CD4-positive, alpha-beta T cell treated with Interleukin-2 at 100 ng/mL for 4 hours (primary cell): Measurements from ENCODE around the gene NRXN3.

ENCODE experiments used
- DNase-seq: peaks from one replicate; pipeline ENCODE4 v3.0.0-alpha.2; 2020; ENCODE audit warnings: low spot score

Gene NRXN3

DNA sequence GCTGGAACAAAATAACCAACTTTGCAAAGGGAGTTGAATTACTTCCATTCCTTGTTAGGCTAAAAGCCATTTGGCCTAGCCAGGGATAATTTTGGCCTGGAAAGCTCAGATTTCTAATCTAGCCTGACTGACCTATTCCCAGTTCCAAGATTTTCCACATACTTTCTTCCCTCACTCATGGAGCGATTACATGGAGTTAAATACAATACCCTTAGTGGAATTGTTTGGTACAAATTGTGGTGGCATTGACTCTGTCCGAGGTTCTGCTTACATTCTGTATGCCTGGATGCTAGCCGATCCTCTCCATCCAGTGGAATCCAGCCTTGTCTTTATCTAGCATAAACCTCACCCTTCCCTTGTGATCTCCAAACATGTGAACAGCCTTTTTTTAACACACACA lies 1076.0 kb downstream of the NRXN3 start:
- no peak for DNase-seq

DNA sequence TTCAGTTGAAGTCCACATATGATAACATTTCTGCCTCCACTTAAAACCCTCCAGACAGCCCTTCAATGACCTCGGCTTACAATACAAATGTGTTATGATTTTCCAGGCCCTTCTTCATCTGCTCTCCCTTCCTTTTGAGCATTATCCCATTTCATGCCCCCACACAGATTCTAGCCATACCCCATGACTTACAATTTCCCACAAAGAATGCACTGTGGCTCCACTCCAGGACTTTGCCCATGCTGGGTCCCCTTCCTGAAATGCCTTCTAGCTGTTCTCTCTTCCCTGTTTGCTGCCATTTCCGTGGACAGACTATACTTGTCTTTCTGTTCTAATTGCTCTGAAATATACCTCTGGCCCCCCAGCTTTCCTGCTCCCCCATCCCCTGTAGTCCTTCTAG lies 1078.0 kb downstream of the NRXN3 start:
- no peak for DNase-seq

DNA sequence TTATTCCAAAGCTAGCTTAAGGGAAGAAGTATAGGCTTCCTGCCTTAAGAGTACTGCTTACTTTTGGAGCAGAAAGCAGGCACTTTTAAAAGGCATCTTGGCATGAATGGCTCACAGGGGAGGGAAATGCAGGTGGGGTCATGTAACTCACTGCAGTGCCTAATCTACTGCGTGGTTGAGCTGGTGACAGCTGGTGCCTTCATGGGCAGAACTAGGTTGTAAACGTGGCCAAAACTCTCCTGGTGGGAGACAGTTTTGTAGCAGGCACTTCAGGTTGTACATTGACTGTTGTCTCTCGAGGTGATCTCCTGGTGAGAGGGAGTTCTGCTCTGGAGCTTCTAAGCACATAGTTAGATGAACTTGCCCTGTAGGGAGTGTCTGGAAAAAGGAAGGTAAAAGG lies 1078.6 kb downstream of the NRXN3 start:
- no peak for DNase-seq

DNA sequence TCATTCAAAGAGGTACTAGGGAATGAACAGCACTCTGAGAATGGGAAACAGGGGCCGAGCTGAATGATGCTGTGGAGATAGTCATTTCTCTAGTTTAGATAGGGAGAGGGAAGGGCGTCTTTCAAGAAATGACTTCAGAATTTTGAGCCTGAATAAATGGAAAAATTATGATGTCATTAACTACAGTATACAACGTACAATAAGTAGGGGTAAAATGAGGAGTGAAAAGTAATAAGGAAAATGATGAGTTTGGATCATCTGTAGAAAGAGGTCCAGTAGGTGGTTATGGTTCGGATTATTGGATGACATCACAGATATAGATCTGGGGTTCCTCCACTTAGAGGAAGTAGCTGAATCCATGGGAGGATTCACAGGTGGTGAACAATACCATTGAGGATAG lies 1081.1 kb downstream of the NRXN3 start:
- no peak for DNase-seq

DNA sequence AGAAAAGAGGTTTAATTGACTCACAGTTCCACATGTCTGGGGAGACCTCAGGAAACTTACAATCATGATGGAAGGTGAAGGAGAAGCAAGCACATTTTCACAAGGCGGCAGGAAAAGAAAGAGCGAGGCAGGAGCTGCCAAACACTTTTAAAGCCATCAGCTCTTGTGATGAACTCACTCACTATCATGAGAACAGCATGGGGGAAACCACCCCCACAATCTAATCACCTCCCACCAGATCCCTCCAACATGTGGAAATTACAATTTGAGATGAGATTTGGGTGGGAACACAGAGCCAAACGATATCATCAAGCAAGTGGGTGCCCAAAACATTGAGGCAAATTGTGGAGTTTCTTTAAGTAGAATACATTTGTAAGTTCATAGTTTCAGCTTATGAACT lies 1083.4 kb downstream of the NRXN3 start:
- no peak for DNase-seq

DNA sequence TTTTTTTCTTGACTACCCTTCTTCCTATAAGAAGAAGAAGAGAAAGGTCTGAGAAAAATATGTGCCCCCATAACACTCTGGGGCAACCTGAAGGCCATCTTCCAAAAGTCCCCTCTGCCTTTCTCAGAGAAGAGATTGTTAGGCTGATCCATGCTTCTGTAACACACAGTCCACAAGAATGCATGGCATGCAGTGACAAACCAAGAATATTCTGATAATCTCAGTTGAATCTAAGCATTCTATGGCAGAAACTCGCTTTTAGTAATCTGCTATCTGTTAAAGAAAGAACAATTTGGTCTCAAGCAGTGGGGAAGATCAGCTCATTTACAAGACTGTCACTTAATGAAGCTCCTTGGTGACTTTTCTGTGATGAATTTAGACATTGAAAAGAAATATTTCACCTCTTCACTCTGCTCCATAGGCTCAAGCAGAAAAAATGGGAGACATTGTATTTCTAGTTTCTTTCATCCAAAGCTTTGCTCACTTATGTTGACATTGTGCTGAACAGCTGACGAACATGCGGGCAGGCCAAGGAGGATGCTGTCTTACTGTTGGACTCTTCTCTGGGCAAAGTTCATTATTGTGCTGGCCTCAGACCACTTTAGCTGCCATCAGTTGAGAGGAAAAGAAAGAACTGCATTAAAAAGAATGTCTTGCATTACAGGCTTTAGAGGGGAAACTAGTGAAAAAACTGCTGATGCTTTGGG lies 1084.0 kb downstream of the NRXN3 start:
- DNase-seq: no peak

DNA sequence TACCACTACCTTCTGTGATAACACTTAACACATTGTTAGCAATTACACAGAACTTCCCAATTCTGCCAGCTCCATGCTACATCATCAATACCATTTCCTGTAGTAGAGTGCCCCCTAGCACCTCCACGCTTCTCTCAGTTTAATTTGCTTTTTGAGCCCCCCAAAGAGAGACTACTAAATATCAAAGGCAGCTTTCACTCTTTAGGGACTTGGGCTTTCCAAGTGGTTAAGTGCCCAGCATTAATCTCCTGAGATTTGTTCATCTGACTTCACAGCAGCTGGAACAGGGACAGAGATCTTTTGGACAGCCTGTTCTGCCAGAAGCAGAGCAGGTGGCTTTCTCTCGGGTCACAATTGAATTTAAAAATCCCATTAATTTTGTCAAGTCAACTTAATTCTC lies 1086.2 kb downstream of the NRXN3 start:
- DNase-seq: no peak

DNA sequence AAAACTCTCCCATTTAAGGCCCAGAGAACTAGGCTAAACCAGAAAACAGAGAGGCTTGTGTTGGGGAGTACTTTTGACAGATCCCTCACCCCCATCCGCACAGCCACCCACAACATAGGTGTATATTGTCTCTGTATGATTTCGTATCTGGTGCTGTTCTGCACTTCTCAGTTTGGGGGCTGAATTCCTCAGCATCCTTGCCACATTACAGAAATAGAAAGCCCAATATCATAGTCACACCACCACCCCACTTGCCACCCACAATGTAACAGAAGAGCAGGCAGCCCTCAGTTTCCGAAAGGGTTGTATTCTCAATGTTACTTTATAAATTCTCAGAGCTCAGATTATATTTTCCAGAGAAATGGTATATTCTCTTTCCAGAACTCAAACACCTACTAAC lies 1090.2 kb downstream of the NRXN3 start:
- DNase-seq: no peak

DNA sequence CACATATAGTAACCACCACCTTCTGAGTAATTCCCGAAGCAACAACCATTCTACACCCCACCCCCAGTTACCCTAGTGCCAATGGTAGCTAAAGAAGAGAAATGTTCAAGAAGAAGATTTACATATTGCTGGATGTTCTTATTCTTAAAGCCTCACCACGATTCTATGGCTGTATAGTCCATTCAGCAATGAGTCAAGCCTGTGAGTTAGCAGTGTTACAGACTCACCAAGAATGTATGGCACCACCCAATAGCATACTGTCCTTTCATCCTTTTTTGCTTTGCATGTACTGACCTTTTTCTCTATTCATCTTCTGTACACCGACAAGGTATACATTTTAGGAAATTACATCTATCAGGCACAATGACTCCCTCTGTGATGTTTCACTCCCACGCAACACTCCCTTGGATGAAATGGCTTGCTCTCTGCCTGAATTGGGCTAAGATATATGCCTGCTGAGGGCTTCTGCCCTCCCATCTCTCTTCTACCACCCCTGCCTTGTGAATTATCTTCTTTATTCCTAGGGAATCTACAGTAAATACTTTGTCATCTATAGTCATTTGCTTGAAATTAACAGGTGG lies 1095.3 kb downstream of the NRXN3 start:
- DNase-seq: no peak

DNA sequence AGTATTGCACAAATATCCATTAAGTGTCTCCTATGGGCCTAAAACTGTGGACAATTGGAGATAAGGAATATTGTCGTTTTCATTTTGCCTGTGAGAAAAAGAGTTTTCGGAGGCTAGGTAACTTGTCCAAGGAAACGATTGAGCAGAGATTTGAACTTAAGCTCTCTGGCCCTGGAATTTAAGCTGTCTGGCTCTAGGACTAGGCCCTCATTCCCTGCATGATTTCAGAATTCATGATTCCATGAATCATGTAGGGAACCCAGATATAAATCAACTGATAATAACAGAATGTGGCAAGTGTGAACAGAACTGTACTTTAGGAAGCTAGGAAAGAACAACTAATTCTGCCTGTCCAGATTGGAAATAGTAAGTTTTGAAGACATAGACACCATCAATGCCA lies 1100.2 kb downstream of the NRXN3 start:
- no peak for DNase-seq

DNA sequence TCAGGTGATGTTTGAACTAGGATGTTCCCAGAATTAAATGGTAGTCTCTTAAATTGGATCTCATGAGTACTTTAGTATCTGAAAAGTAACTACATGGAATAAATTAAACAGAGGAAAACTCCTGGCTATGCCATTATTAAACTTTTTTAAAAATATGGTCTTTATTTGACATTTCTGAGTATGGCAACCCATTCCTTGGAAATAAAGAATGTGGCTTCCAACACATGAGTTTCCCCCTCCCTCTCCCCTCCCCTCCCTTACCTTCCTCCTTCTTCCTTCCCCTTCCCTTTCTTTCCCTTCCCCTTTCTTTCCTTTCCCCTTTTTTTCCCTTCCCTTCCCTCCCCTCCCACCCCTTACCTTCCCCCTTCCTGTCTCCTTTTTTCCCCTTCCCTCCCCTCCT lies 1100.9 kb downstream of the NRXN3 start:
- DNase-seq: no peak

DNA sequence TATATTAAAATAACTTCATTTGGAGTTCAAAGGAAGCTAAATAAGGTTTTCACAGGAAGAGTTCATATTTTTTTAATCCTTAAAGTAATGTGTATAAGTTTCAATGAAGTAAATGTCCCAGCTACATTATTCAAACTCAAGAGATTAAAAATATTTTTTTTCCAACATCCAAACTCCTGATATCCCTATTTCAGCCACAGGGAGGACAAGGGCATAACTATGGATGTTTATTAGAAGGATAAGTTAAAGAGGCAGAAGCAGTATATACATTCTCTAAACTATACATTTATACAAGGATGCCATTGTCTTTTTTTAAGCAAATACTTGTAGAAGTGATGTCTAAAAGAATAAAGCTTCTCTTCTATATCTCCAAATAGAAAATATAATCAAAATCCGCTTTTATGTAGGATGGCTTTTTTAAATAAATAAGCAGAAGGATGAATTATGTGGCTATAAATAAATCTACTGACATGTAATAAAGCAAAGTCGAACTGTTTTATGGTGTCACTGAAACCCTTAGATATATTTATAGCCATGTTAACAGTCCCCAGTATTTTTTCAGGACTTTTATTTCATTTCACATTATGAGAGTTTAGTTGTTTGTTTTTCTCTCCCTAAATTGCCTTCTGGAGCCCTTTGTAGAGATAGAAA lies 1104.6 kb downstream of the NRXN3 start:
- DNase-seq: no peak

DNA sequence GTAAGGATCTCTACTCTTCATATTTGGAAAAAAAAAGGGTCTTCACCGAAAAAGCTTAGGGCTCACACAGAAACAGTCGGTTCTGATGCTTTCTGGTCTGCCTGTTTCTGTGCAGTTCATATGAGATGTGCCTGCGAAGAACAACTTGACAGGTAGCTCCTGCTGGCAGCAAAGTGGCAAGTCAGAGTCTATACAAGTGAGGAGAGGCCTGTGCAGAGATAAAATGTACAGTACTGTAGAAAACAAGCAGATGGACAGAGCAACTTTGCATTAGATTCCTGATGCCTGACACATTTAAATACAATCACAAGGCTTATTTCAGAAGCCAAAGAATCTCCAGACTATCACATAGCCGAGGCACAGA lies 1105.1 kb downstream of the NRXN3 start:
- DNase-seq: no peak

DNA sequence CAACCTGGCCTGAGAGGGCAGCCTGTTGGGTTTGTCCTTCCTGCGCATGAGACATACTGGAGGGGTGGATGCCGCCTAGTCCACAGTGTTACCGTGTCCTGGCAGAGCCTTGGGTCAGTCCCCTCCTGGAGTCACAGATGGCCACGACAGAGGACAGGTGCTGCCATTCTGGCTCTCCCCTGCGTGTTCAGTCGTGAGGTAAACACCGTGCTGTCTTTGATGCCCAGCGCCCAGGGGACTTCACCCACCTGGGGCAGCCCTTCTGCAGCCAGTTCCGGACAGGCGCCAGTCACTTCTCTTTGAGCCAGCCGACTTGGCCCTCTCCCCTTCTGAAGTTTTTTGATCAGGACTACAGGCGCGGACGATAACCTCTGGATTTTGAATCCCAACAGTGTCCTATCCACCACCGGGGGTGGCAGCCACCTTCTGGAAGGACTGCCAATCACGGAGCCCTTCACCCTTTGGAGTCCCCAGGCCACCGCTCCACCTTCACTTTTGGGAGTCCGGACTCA lies 1108.2 kb downstream of the NRXN3 start:
- no peak for DNase-seq

DNA sequence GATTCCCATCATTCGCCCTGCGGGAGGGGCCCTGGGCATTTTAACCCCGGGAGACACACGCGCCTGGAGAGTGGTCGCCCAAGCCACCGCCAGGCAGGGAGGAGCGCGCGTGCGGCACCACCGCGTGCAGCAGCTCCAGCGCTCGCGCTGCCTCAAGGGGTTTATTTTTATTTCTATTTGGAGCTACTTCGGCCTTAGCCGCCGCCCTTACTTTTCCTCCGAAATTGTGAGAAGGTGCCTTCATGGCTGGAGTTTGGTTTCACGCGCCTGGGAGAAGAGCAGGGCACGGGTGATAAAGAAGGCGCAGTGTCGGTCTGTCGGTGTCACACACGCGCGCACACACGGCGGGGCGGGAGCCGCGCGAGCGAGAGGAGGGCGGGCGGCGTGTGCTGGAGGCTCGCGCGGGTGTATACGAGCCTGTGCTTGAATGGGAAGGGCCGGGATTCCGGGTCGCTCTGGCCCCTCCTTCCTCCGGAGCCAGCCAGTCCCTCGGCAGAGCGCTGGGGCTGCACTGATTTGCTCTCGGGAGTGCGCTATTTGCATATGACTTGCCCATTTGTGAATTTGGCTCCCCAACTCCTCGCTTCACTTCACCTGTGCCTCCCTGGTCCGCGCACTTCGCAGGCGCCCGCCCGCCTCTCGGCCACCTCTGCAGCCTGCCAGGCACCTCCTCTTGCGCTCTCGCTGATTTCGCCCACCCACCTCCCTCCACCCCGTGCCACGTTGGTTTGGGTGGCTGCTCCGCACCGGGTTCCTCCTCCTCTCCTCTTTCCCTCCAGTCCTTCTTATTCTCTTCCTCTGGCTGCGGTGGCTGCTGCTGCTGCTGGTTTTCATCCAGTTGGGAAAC lies 1108.8 kb downstream of the NRXN3 start:
- no peak for DNase-seq

DNA sequence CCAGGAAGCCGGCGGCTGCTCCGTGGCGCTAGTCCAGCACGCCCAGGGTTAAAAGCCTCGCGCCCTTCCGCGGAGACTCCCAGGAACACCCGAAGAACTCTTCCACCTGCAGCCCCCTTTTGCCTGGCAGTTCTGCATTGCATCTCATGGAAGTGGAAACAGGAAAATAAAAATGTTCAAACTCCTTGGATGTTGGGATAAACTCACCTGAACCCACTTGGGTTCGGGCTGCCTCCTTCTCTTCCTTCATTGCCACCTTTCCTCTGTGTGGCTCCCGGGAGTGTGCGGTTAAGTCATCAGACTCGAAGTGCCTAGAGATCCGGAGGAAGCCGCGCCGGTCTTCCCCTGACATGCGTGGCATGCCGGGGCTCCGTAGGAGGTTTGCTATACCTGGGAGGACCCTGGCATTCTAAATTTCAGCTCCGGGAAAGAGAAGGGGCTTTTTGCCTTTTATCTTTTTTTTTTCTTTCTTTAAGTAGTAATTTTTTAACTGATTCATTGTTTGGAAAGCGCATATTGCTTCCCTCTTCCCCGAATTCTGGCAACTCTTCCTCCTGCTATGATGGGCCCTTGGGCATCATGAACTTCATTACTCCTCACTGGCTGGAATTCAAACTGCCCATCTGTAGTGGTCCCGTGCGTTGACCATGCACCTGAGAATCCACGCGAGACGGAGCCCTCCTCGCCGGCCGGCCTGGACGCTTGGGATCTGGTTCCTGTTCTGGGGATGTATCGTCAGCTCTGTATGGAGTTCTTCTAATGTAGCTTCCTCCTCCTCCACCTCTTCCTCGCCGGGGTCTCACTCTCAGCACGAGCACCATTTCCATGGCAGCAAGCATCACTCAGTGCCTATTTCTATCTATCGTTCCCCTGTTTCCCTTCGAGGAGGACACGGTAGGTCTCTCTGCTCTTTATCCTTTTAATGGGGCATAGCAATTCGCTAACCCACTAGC lies 1109.7 kb downstream of the NRXN3 start:
- DNase-seq: no peak

DNA sequence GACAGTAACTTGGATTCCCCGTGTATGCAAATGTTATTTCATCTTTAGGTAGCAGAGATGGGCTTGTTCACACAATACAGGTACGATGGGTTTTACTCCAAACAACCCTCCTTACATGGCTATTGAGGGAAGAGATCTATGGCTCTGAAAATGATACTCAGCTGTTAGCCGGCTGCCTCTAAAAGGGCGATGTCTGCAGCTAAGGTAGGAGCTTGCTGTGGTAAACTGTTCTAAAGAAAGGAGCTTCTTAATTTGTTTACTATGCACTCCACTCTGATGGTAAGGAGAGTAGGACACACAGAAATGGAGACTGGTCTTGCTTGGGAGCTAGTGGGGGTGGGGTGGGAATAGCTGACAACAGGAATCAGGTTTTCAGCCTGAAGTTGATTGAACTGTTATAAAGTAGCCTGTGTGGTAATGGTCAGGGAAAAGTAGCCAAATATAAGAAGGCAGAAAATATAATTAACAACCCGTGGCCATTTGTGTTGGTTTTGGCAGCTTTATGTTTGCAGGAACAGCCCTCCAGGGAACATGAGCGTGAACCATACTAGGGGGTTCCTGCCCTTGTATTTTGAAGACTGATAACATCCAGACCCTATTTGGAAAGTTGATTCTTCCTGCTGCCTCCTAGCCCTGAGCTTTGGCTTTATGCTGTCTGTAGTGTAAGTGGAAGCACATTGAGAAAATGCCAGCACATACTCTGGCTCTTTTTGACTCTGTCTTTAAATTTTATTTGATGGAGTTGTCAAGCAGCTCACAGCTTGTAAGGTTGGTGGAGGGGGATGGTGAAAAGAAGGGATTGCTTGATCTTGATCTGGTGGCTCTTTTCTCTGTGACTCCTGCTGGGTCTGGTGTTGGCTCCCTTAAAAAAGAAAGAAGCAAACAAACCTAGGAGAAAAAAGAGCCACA lies 1111.3 kb downstream of the NRXN3 start:
- DNase-seq: no peak

DNA sequence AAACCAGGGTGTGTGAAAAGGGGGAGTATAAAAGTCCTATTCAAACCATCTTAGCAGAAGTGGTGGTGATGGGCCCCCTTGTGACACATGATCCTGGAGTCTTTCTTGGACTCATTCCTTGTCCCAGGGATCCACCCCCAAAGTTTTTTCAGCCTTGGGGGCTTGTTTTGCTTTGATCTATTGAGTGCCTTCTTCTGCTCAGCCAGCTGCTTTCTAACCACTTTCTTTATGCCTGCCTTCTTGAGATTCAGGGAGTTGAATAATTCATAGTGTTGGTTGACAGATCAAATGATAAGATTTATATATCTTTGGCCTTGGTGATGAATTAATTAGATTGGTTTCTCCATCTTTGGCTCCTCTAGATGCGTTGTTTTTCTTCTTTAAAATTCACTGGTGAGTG lies 1114.4 kb downstream of the NRXN3 start:
- no peak for DNase-seq

DNA sequence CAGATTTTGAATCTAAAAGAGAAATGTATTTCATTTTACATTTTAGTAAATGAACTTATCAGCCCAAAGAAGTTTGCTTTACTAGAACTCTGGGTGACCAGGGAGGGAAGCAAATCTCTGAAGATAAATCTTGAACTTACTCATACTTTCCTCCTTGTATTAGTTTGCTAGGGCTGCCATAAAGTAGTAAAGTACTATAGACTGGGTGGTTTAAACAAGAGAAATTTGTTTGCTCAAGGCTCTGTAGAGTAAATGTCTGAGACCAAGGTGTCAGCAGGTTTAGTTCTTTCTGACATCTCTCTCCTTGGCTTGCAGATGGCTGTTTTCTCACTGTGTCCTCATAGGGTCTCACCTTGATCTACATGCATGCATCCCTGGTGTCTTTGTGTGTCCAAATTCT lies 1115.1 kb downstream of the NRXN3 start:
- no peak for DNase-seq

DNA sequence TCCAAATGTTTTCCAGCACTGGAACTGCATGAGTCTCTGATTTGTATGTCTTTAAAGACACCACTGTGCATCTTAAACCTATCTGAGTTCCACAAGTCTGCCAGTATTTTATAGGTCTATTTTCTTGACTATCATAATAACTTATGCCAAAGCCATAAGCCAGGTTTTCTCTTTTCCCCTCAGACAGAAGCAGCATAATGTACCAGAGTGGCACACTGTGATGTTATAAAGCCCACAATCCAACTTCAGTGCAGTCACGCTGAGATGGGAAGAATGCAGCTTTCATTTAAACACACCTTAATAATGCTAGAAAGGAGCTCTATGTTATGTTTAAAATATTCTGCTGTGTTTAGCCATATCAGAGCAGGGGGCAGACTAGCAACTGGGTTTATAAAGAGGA lies 1117.8 kb downstream of the NRXN3 start:
- DNase-seq: no peak
